ENCODE measurements around the gene TXN2.
A peak's percentile ranks its signal among the peaks of the same experiment; 100 is the strongest.

- TF ChIP-seq CTCF (IDR thresholded peaks at IDR 0.05; ENCODE audit: insufficient read depth, low read length) (no peak), REST (IDR thresholded peaks at IDR 0.05; ENCODE audit: insufficient replicate concordance, low read depth) (peak; percentile 53), POLR2AphosphoS5 (IDR thresholded peaks at IDR 0.05; ENCODE audit: low read depth) (peak; percentile 81), SPI1 (IDR thresholded peaks at IDR 0.05; ENCODE audit: borderline replicate concordance, low read depth) (no peak)
These were observed 25.4 kb upstream of the TXN2 start, which contains the start of gene FOXRED2 for GRCh38 chr22:36506637-36507517.

Measured in HL-60 (cell line).